ENCODE measurements around the gene LHFPL6. TPM values are rescaled to one million over a fixed set of nuclear protein-coding genes. Genes with fewer than 3 reads are reported as not detected.

The LHFPL6 gene
- total RNA-seq, 1 donor from 2014 or later: 31.4 TPM

GRCh38 chr13:39444866-39445265 lies 158.1 kb downstream of the LHFPL6 start:
- DNase-seq (ENCODE audit: low read depth) (no peak), FAIRE-seq (no peak)
- Histone ChIP-seq H2AFZ (ENCODE audit: low read depth, low read length) (no peak overlapping the region), H3K4me2 (ENCODE audit: low read length) (no peak overlapping the region), H3K9ac (ENCODE audit: low read length) (no peak overlapping the region), H4K20me1 (ENCODE audit: insufficient read depth, low read length) (no peaks in the 10 kb centered on the region), H3K79me2 (ENCODE audit: insufficient read depth, low read length) (no peaks in the 10 kb centered on the region), H3K27me3 (ENCODE audit: insufficient read depth, low read length) (no peaks in the 10 kb centered on the region), H3K36me3 (ENCODE audit: insufficient read depth, low read length) (no peaks in the 10 kb centered on the region), H3K27ac (ENCODE audit: low read depth, low read length) (no peak overlapping the region), H3K4me1 (ENCODE audit: insufficient read depth, low read length) (no peaks in the 10 kb centered on the region), H3K9me3 (ENCODE audit: insufficient read depth, low read depth, low read length) (no peaks in the 10 kb centered on the region), H3K4me3 (ENCODE audit: insufficient read depth, low read depth, low read length) (no peak overlapping the region)
- Mint-ChIP-seq H3K4me3 (ENCODE audit: unreplicated experiment) (no peak overlapping the region), H3K4me1 (ENCODE audit: low read depth, unreplicated experiment) (no peaks in the 10 kb centered on the region), H3K36me3 (ENCODE audit: low read depth, unreplicated experiment) (peaks cover 2% of the 10 kb centered on the region), H3K9me3 (ENCODE audit: unreplicated experiment) (peaks cover under 1% of the 10 kb centered on the region), H3K27me3 (ENCODE audit: low read depth, unreplicated experiment) (no peaks in the 10 kb centered on the region), H3K27ac (ENCODE audit: unreplicated experiment) (no peak overlapping the region)
- TF ChIP-seq CTCF (IDR thresholded peaks at IDR 0.05; ENCODE audit: insufficient read depth, low read depth, low read length): no peak
- no peak for TF ChIP-seq EZH2 (IDR thresholded peaks at IDR 0.05; ENCODE audit: insufficient read depth, low read length)

- TF ChIP-seq CTCF (IDR thresholded peaks at IDR 0.05; ENCODE audit: insufficient read depth, low read depth, low read length) (no peak), EZH2 (IDR thresholded peaks at IDR 0.05; ENCODE audit: insufficient read depth, low read length) (no peak)
- H3K4me2 ChIP-seq (ENCODE audit: low read length): no peak overlapping the region
- no peaks in the 10 kb centered on the region for H3K9me3 ChIP-seq (ENCODE audit: insufficient read depth, low read depth, low read length)
- H3K36me3 ChIP-seq (ENCODE audit: insufficient read depth, low read length): no peaks in the 10 kb centered on the region
- Mint-ChIP-seq H3K27me3 (ENCODE audit: low read depth, unreplicated experiment) (no peaks in the 10 kb centered on the region), H3K9me3 (ENCODE audit: unreplicated experiment) (peaks cover 5% of the 10 kb centered on the region), H3K4me1 (ENCODE audit: low read depth, unreplicated experiment) (no peaks in the 10 kb centered on the region), H3K4me3 (ENCODE audit: unreplicated experiment) (no peak overlapping the region), H3K36me3 (ENCODE audit: low read depth, unreplicated experiment) (peaks cover 13% of the 10 kb centered on the region), H3K27ac (ENCODE audit: unreplicated experiment) (no peak overlapping the region)
- H3K4me1 ChIP-seq (ENCODE audit: insufficient read depth, low read length): no peaks in the 10 kb centered on the region
- H4K20me1 ChIP-seq (ENCODE audit: insufficient read depth, low read length): no peaks in the 10 kb centered on the region
- FAIRE-seq: peak; percentile 32
- no peak overlapping the region for H3K9ac ChIP-seq (ENCODE audit: low read length)
- H3K27ac ChIP-seq (ENCODE audit: low read depth, low read length): no peak overlapping the region
- H3K79me2 ChIP-seq (ENCODE audit: insufficient read depth, low read length): no peaks in the 10 kb centered on the region
- H3K27me3 ChIP-seq (ENCODE audit: insufficient read depth, low read length): no peaks in the 10 kb centered on the region
- DNase-seq (ENCODE audit: low read depth): no peak
- H3K4me3 ChIP-seq (ENCODE audit: insufficient read depth, low read depth, low read length): no peak overlapping the region
- H2AFZ ChIP-seq (ENCODE audit: low read depth, low read length): no peak overlapping the region
Measured at GRCh38 chr13:39433651-39434050, 169.3 kb downstream of the LHFPL6 start.

- H3K9me3 Mint-ChIP-seq (ENCODE audit: unreplicated experiment): peaks cover 2% of the 10 kb centered on the region
- DNase-seq (ENCODE audit: low read depth) (no peak), FAIRE-seq (no peak)
- Histone ChIP-seq H4K20me1 (ENCODE audit: insufficient read depth, low read length) (no peaks in the 10 kb centered on the region), H3K27me3 (ENCODE audit: insufficient read depth, low read length) (no peaks in the 10 kb centered on the region), H3K4me3 (ENCODE audit: insufficient read depth, low read depth, low read length) (no peak overlapping the region), H3K27ac (ENCODE audit: low read depth, low read length) (no peak overlapping the region), H3K9me3 (ENCODE audit: insufficient read depth, low read depth, low read length) (no peaks in the 10 kb centered on the region), H3K79me2 (ENCODE audit: insufficient read depth, low read length) (no peaks in the 10 kb centered on the region), H3K36me3 (ENCODE audit: insufficient read depth, low read length) (no peaks in the 10 kb centered on the region), H3K4me1 (ENCODE audit: insufficient read depth, low read length) (no peaks in the 10 kb centered on the region), H3K9ac (ENCODE audit: low read length) (no peak overlapping the region), H3K4me2 (ENCODE audit: low read length) (no peak overlapping the region), H2AFZ (ENCODE audit: low read depth, low read length) (no peak overlapping the region)
- no peaks in the 10 kb centered on the region for H3K4me1 Mint-ChIP-seq (ENCODE audit: low read depth, unreplicated experiment)
- no peak for TF ChIP-seq EZH2 (IDR thresholded peaks at IDR 0.05; ENCODE audit: insufficient read depth, low read length)
- no peak for TF ChIP-seq CTCF (IDR thresholded peaks at IDR 0.05; ENCODE audit: insufficient read depth, low read depth, low read length)
- H3K4me3 Mint-ChIP-seq (ENCODE audit: unreplicated experiment): no peak overlapping the region
- no peaks in the 10 kb centered on the region for H3K27me3 Mint-ChIP-seq (ENCODE audit: low read depth, unreplicated experiment)
- H3K27ac Mint-ChIP-seq (ENCODE audit: unreplicated experiment): no peak overlapping the region
- peaks cover 11% of the 10 kb centered on the region for H3K36me3 Mint-ChIP-seq (ENCODE audit: low read depth, unreplicated experiment)
Measured at GRCh38 chr13:39432196-39432595, 170.8 kb downstream of the LHFPL6 start.

Measured in astrocyte (in vitro differentiated cells and primary cell).